Measurements from ENCODE around the gene GALM.

DNA sequence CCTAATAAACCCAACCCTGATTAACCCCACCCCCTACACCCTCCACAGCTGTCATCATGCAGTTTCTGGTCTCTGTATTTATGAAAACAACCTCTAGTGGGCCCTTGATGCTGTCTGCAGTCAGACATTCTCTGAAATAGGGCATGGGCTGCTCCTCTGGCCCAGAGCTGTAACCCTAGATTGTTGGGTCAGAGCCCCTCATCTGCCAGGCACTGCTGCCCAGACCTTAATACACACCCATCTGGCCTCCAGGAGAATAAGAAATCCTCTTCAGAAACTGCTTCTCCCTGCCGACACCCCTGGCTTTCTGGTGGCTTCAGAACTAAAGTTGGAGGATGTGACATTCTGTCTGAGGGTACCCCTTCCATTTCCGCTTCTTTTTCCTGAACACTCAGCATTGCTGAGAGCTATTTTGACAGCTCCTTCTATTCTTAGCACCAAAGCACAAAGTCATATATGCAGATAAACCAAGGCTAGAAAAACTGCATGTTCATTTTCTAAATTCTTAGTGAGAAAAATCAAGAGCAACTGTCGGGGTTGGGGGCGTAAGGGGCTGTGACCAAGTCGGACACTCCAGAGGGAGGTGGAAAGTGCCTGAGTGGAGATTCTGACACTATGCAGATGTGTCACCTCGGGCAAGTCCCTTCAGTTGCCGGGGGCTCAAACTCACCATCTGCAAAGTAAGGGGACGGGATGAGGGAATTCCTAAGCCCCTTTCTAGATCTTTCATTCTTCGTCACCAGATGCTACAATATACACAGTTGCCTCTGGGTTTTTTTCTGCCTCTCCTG lies 56.6 kb downstream of the GALM start:
- no peak for TF ChIP-seq POLR2AphosphoS5 (IDR thresholded peaks at IDR 0.05; ENCODE audit: low read depth, low read length)
- TF ChIP-seq, protein P1, sequence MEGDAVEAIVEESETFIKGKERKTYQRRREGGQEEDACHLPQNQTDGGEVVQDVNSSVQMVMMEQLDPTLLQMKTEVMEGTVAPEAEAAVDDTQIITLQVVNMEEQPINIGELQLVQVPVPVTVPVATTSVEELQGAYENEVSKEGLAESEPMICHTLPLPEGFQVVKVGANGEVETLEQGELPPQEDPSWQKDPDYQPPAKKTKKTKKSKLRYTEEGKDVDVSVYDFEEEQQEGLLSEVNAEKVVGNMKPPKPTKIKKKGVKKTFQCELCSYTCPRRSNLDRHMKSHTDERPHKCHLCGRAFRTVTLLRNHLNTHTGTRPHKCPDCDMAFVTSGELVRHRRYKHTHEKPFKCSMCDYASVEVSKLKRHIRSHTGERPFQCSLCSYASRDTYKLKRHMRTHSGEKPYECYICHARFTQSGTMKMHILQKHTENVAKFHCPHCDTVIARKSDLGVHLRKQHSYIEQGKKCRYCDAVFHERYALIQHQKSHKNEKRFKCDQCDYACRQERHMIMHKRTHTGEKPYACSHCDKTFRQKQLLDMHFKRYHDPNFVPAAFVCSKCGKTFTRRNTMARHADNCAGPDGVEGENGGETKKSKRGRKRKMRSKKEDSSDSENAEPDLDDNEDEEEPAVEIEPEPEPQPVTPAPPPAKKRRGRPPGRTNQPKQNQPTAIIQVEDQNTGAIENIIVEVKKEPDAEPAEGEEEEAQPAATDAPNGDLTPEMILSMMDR (IDR thresholded peaks at IDR 0.05): no peak
- no peak for TF ChIP-seq SIN3A (IDR thresholded peaks at IDR 0.05; ENCODE audit: borderline replicate concordance, insufficient read depth, low read depth, low read length)
- TF ChIP-seq, protein P2, sequence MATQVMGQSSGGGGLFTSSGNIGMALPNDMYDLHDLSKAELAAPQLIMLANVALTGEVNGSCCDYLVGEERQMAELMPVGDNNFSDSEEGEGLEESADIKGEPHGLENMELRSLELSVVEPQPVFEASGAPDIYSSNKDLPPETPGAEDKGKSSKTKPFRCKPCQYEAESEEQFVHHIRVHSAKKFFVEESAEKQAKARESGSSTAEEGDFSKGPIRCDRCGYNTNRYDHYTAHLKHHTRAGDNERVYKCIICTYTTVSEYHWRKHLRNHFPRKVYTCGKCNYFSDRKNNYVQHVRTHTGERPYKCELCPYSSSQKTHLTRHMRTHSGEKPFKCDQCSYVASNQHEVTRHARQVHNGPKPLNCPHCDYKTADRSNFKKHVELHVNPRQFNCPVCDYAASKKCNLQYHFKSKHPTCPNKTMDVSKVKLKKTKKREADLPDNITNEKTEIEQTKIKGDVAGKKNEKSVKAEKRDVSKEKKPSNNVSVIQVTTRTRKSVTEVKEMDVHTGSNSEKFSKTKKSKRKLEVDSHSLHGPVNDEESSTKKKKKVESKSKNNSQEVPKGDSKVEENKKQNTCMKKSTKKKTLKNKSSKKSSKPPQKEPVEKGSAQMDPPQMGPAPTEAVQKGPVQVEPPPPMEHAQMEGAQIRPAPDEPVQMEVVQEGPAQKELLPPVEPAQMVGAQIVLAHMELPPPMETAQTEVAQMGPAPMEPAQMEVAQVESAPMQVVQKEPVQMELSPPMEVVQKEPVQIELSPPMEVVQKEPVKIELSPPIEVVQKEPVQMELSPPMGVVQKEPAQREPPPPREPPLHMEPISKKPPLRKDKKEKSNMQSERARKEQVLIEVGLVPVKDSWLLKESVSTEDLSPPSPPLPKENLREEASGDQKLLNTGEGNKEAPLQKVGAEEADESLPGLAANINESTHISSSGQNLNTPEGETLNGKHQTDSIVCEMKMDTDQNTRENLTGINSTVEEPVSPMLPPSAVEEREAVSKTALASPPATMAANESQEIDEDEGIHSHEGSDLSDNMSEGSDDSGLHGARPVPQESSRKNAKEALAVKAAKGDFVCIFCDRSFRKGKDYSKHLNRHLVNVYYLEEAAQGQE (IDR thresholded peaks at IDR 0.05; ENCODE audit: insufficient read depth in 1 of 2, low read depth in 2 of 2, low read length in 1 of 2): no peak
- TF ChIP-seq TCF7L2 (IDR thresholded peaks at IDR 0.05; ENCODE audit: low read depth, low read length): no peak
